IPS-18c (cell line): ENCODE data around the gene ZNF835.
"Not testable (repeated sequence)": the region's sequence is repeated elsewhere in the genome, so short reads cannot be mapped to it uniquely, and the experiment has no call there.

ENCODE experiments used
- H3K4me3 ChIP-seq: 2 replicates; pipeline ENCODE4 v1.7.0; 2013; ENCODE audit warnings: low read depth, mild to moderate bottlenecking, low read length, moderate library complexity; ENCODE audit not compliant: insufficient read depth
- H3K9me3 ChIP-seq: one replicate; pipeline ENCODE4 v1.6.1; 2013; ENCODE audit warnings: mild to moderate bottlenecking, low read length, moderate library complexity; ENCODE audit not compliant: control insufficient read depth, insufficient read depth

The ZNF835 gene

DNA sequence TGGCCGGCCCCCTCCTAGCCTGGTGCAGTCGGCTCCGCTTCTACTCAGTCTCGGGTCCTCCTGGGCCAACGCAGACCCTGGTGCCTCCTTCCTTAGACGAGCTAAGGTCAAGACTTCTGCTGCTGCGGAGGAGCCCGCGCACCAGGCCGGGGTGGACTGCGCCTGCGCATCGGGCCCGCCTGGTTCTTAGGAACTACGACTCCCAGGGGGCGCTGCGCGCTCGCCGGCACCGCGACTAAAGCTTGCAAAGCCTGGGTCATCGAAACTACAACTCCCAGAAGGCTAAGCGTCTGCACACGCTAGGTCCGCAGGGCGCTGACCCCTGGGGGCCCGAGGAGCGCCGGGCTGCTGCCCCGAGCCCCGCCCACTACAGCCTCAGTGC is at the start of gene ZNF835:
TSS of gene ZNF835 (minus strand) at position 145 of the 382 bp plus-strand sequence. CDS start 6,559 bp downstream, outside the sequence.
- Histone ChIP-seq H3K4me3 (no peak within 1 kb of the TSS; the same call in 1 of the 2 replicates), H3K9me3 (peaks cover 33% of the 10 kb centered on the region)

DNA sequence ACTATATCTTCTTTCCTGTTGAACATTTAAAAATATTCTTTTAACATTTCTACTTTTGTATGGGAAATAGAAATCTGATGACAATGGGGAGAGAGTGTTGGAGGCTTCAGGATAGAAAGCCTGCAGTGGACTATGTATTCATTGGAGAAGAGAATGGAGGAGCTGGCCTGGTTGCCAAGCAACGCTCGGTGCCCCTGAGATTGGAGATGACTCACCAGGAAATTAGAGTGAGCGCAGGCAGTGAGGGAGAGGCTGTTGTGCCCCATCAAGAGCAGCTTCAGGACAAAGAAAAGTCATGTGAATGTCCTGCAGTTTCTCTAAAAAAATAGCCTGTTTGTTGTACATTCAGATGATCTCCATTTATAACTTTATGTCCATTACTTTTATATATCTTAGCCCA is 48.7 kb upstream of the ZNF835 start:
- Histone ChIP-seq H3K4me3 (no peak overlapping the region), H3K9me3 (peaks cover 22% of the 10 kb centered on the region)

DNA sequence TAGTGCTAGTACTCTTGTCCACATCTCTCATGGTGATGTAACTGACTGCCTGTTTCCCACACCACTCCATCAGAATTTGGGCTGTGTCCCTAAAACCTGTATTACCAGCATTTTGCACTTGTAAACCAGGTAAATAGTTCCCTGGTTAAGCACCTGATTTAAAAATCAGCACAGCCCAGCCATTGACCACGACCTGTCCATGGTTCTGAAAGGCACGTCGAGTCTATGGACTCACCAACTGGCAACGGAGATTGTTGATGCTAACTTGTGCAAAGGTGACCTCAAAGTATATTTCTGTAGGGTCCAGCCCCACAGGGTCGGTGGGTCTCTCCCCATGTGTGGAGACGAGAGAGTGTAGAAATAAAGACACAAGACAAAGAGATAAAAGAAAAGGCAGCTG is 46.7 kb upstream of the ZNF835 start:
- Histone ChIP-seq H3K4me3 (no peak overlapping the region), H3K9me3 (peaks cover 15% of the 10 kb centered on the region)

DNA sequence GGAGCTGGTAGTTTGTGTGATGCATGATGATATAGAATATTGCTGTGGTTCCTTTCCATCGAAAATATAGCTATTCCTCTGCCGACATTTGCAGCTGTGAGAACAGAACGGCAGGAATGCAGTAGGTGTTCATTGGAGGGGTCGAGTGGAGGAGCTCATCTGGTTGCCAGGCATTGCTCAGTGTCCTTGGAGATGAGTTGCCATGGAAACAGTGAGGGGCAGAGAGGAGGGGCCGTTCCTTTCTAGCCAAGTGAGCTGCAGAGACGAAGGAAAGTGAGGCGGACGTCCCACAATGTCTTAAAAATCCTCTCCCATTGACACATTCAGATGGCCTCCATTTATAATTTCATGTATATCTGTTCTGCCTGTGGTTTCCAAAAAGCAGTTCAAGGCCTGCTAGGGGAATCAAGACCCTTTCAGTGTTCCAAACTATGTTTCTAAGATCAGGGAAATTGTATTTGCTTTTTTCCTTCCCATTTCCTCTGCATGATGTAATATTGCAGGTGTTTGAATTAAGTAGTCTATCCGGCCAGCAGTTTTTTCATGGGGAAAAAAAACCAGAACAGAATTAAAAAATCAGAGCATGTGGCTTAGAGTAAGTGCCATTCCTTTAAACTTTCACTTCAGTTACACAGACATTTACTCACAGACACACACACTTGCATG is 41.2 kb upstream of the ZNF835 start:
- Histone ChIP-seq H3K4me3 (no peak overlapping the region), H3K9me3 (peaks cover 16% of the 10 kb centered on the region)

DNA sequence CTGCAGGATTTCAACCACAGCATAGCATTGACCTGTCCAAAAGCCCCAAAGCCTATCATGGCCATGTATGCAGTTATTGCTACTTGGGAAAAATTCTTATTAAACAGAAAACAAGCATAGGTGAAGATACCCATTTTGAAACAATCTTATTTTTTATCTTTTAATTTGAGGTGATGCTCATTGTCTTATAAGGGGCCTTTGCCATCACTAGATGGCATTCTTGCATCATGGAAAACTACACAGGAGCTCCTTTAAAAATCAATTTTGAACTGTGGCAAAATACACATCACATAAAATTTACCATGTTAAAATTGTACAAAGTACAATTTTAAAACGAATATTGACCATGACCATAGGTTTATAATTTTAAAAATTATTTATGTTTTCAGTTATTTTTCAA is 38.9 kb upstream of the ZNF835 start:
- Histone ChIP-seq H3K9me3 (peaks cover 19% of the 10 kb centered on the region), H3K4me3 (no peak overlapping the region)

DNA sequence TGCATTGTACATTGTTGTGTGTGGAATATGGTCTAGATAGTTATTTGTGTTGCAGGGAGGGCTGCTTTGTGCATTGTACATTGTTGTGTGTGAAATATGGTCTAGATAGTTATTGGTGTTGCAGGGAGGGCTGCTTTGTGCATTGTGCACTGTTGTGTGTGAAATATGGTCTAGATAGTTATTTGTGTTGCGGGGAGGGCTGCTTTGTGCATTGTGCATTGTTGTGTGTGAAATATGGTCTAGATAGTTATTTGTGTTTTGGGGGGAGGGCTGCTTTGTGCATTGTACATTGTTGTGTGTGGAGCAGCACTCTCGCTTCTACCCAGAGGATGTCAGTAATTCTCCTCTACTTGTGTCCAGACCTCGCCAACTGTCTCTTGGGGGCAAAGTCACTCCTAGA is 36.3 kb upstream of the ZNF835 start:
- H3K9me3 ChIP-seq: peaks cover 19% of the 10 kb centered on the region

DNA sequence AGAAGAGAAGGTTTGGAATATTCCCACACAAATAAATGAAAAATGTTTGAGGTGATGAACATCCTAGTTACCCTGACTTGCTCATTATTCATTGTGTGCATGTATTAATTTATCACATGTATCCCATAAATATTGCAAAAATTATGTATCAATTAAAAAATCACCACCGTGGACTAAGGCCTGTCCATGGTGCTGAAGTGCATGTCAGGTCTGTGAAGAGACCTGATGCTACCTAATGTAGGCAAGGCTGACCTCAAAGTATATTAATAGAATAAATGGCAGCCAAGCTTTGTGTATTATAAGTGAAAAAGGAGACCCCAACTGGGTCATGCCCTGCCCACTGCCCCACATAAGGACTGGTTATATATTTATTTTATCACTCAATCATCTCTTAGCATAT is 34.4 kb upstream of the ZNF835 start:
- Histone ChIP-seq H3K9me3 (peaks cover 10% of the 10 kb centered on the region), H3K4me3 (no peak overlapping the region)

More for the DNA sequence above, 36.3 kb upstream of the ZNF835 start:
- no peak overlapping the region for H3K4me3 ChIP-seq

DNA sequence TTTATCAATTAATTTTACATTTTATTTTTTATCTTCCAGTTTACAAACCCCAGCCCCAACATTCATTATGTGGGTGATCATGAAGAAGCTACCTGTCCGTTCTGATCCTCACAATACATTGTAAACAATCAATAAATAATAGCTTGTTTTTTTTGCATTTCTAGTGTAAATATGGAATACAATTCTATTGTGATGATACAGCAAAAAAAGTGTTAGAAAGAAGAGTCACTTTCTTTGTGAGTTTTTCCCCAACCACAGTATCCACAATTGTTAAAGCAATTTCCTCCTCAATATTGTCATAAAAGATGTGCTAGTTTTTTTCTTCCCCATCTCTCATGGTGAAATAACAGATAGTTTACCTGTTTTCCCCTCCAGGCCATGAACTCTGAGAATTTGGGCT is 30.3 kb upstream of the ZNF835 start:
- peaks cover 6% of the 10 kb centered on the region for H3K9me3 ChIP-seq
- no peak overlapping the region for H3K4me3 ChIP-seq

DNA sequence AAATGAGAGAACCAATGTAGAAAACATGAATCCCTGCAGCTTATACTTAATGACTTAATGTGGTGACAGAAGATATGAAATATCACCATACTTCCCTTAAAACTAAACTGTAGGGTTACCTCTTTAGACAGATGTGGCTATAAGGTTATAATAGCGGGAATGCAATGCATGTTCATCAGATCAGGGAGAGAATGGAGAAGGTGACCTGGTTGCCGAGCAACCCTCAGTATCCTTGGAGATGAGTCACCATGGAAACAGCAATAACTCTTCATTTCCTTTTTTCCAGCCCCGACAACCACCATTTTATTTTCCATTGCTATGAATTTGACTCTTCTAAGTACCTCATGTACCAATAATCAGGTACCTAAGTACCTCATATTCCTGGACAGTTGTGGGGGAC is 28.0 kb upstream of the ZNF835 start:
- H3K9me3 ChIP-seq: peaks cover 7% of the 10 kb centered on the region
- no peak overlapping the region for H3K4me3 ChIP-seq

DNA sequence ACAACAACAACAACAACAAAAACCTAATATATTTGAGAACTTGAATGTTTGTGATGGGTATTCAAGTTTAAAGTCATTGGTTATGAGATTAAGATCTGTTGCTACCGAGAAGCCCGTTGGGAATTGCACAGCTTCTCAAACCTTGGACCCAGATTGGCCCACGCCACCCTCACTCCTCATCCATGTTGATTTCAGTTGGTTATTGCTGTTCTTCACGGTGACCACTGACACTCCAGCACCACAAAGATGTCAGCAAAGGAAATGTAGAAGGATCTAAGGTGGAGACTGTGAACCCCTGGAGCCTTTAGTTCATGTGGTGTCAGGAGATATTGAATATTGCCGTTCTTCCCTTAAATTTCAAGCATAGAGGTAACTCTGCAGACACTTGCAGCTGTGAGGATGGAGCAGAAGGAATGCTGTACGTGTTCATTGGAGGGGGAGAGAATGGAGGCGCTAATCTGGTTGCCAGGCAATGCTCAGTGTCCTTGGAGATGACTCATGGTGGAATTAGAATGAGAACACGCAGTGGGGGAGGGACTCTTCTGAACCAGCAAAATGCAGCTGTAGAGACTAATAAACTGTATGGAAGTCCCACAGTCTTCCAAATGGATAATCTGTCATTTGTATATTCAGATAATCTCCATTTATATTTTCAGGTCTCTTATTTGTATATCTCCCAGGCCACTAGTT is 20.8 kb upstream of the ZNF835 start:
- H3K4me3 ChIP-seq: no peak overlapping the region
- peaks cover 27% of the 10 kb centered on the region for H3K9me3 ChIP-seq

DNA sequence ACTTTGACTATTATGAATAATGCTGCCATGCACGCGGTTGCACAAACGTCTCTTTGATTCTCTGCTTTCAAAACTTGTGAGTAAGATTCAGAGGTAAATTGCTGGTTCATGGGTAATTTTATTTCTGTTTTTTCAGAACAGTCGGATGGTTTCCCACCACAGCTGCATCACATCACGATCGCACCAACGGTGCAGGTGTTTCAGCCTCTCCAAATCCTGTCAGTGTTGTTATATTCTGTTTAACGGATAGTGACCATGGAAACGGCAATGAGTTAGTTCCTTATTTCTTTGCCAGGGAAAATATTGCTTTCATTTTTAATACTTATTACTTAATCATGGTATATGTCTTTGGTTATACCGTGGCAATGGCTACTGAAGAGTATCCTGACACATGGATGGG is 19.1 kb upstream of the ZNF835 start:
- Histone ChIP-seq H3K9me3 (peaks cover 35% of the 10 kb centered on the region), H3K4me3 (no peak overlapping the region)

DNA sequence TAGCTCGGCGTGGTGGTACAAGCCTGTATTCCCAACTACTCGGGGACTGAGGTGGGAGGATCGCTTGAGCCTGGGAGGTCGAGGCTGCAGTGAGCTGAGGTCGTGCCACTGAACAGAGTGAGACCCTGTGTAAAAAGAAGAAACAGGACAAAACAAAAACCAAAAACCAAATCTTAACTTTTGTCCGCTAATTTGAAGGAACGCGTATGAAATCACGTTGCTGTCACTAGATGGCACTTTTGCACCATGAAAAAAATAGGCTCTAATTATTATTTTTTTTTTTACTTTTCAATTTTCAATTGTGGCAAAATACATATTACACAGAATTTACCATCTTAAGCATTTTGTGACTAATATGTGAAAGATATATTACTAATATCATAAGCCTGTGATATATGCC is 17.6 kb upstream of the ZNF835 start:
- Histone ChIP-seq H3K4me3 (no peak overlapping the region), H3K9me3 (peaks cover 35% of the 10 kb centered on the region)

DNA sequence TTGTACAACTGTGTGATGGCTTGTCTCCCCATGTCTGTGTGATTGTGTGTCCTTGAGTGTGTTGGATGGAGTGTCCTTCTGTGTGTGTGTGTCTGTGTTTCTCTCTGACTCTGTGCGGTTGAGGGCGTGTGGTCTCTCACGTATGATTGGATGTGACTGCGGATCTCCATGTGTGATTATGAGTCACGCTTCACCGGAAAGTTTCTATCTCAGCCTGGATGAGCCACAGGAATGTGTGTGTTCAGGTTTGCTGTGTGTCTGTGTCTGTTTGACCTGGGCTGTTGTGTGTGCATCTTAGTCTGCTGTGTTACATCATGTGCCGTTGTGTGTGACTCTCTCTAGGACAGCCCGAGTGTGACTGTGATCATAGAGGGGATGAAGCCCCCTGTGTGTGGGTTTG is 15.5 kb upstream of the ZNF835 start:
- peaks cover 23% of the 10 kb centered on the region for H3K9me3 ChIP-seq

DNA sequence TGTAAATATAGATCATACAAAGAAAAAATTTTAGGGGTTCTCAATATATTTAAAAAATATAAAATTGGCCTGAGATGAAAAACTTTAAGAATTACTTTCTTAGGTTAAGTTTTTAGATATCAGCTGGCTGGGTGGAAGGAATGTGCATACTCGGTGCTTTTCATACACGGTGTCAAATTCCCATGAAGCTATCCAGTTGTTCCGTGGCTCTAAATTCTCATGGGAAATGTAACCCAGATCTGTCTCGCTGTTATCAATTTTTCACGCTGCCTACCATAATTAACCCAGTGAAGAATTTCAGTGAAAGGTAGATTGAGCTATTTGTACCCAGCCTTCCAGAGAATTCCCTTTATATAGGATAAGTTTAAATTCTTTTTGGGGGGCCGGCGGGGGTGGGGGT is 11.6 kb upstream of the ZNF835 start:
- no peak overlapping the region for H3K4me3 ChIP-seq
- peaks cover 27% of the 10 kb centered on the region for H3K9me3 ChIP-seq

More for the DNA sequence above, 15.5 kb upstream of the ZNF835 start:
- H3K4me3 ChIP-seq: no peak overlapping the region

DNA sequence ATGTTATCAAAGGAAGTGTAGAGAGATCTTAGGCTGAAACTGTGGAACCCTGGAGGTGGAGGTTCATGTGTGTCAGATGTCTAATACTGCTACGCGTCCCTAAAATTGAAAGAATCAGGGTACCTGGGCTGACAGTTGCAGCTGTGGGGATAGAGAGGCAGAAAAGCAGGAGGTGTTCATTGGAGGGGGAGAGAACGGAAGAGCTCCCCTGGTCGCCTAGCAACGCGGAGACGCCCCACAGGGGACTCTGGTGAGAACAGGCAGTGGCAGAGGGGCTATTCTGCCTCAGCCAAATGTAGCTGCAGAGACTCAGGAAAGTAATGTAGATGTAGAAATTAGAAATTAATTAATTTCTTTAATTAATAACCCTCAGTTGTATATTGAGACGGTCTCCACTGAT is 10.1 kb upstream of the ZNF835 start:
- Histone ChIP-seq H3K4me3 (no peak overlapping the region; the same call in 1 of the 2 replicates), H3K9me3 (peaks cover 24% of the 10 kb centered on the region)

DNA sequence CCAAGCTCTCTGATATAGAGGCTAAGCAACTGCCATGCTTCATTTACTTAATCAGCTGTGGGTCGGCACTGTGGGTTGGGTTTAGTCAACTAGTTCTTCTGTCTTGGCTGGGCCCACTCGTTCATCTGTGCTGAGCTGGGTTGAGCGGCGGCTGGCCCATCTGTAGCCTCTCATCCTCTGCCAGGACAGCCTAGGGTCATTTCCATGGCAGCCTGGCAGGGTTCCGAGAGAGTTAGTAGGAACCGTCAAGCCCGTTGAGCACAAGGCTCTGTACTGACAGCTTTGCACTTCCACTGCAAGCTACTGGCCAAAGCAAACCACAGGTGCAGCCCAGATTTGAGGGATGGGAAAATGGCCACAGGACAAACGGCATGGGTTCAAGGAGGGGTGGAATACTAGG is 6.6 kb upstream of the ZNF835 start:
- Histone ChIP-seq H3K4me3 (no peak overlapping the region; the same call in 1 of the 2 replicates), H3K9me3 (peaks cover 28% of the 10 kb centered on the region)

DNA sequence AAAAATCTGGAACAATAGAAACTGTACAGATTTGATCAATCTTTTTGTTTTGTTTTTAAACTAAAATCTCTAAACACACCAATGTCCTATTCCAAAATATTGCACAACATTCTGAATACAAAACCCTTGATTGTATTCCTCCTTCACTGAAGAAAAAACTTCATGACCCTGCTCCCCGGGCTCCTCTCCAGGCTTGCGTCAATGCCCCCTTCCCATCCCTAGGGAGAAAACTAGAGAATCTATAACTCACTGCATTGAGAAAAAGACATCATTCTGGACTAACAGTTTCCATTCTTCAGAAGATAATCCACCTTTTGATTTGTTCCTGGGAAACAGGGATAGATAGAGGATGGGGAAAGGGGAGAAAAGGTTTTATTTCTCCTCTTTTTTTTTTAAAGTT is 1.1 kb upstream of the ZNF835 start:
- not testable (repeated sequence) for H3K4me3 ChIP-seq
- H3K9me3 ChIP-seq: peaks cover 28% of the 10 kb centered on the region

DNA sequence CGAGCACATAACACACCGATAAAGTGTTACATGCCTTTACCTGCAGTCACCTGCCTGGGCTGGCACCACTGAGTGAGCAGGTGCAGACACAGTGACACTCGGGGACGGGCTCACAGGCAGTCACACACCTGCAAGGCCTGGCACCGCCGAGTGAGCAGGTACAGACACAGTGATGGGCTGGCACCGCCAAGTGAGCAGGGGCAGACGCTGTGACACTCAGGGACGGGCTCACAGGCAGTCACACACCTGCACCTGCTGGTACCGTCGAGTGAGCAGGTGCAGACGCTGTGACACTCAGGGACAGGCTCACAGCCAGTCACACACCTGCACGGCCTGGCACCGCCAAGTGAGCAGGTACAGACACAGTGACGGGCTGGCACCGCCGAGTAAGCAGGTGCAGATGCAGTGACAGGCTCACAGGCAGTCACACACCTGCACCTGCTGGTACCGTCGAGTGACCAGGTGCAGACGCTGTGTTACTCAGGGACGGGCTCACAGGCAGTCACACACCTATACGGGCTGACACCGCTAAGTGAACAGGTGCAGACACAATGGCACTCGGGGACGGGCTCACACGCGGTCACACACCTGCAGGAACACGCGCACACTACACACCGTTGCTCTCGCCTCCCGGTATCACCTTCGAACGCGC is 470 bp downstream of the ZNF835 start:
- no peak overlapping the region; the same call in 1 of the 2 replicates for H3K4me3 ChIP-seq

More for the DNA sequence above, 470 bp downstream of the ZNF835 start:
- peaks cover 32% of the 10 kb centered on the region for H3K9me3 ChIP-seq
